GM19099 (cell line): ENCODE results near the gene PEX7.

Experiments
- POLR2A ChIP-seq: IDR thresholded peaks from 3 replicates; pipeline ENCODE4 v1.6.1; 2011; ENCODE audit warnings: low read depth; ENCODE audit not compliant: insufficient read length; ENCODE audit errors: extremely low read depth

Gene PEX7

DNA sequence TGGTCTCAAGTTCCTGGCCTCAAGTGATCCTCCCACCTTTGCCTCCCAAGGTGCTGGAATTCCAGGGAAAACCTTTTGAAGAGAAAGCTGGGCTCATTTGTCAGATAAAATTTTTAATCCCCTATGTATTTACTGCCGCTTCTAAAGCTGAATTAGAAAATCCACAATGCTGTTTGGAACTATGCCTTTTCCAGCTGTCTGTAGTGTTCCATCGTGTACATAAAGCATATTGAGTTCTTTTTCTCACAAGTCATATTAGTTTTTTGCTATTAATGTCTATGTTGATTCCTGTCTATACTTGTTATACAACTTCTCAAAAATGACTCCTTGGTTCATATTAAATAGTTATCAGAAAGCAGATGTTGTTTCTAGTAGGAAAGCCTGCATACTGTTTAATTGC, 47.1 kb downstream of the PEX7 start:
- TF ChIP-seq POLR2A = no peak

DNA sequence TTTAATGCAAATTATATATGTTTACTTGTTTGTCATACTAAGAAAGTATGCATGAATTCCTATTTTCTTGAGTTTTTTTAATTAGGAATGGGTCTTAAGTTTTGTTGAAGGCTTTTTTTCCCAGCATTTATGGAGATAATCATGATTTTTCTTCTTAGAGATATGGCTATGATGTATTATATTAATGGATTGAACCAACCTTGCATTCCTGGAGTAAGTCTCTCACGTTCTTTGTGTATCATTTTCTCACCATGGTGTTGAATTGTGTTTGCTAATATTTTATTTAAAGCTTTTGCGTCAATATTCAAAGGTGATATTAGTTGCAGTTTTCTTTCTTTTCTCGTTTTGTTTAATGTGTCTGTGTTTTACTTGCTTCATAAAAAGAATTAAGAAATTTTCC, 51.4 kb downstream of the PEX7 start:
- TF ChIP-seq POLR2A = no peak

DNA sequence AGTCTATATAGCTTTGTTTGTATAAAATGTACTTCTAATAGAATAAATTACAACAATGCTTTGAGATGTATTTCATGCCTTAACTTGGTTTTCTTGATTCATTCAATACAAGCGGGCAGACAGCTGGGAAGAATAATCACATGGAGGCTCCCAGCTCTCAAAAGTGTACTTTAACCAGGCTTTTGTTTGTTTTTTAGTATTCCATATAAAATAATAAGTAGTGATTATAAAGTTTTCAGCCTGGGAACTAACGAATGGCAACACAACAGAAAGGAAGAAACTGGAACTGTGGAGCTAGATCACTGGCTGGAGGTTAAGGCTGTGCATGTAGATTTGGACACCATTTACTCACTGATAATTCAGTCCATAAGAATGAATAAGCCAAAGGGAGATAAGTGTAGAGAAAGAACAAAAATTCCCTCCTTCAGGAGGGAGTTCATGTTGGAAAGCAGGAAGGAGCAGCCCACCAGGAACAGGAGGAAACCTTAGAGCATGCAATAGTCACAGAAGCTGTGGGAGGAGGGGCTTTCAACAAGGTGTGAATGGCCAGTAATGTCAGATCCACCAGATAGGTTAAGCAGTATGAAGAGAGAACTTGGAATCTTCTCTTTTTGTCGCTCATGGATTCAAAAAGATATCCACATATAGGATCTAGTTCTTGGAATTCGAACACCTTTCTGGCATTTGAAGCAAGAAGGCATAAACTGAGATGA, 58.5 kb downstream of the PEX7 start:
- no peak for TF ChIP-seq POLR2A

DNA sequence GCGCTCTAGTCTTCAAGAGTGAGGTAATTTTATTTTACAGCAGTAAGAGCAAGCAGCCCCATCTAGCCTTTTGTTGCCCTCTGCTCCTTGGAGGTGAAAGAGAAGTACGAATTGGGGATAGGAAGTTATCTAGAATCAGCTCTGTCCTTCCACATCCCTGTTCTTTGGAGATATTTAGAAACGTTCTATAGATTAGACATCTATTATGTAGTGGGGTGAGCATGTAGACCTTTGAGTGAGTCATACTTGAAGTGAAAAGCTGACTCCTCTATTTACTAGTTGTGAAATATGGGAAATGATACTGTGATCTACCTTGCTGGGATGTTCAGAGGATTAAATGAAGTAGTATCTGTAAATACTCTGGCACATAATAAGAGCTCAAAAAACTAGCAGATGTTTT, 63.7 kb downstream of the PEX7 start:
- TF ChIP-seq POLR2A = no peak

DNA sequence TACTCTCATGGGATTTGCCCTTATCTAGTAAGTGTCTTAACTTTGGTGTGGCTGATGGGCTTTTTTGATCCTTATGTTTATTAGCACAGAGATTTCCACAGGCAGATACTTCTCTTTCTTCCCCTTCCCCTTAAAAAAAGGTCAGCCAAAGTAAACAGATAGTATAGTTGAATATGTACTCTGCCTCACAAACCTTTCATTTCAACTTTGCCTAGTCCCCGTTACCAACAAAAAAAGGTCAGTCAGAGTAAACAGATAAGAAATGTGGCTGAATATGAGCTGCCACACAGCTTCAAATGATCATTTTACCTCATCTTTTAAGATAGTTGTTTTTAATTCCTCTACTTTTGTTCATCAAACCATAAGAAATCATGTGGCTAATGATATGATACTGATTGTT, 65.6 kb downstream of the PEX7 start:
- no peak for TF ChIP-seq POLR2A

DNA sequence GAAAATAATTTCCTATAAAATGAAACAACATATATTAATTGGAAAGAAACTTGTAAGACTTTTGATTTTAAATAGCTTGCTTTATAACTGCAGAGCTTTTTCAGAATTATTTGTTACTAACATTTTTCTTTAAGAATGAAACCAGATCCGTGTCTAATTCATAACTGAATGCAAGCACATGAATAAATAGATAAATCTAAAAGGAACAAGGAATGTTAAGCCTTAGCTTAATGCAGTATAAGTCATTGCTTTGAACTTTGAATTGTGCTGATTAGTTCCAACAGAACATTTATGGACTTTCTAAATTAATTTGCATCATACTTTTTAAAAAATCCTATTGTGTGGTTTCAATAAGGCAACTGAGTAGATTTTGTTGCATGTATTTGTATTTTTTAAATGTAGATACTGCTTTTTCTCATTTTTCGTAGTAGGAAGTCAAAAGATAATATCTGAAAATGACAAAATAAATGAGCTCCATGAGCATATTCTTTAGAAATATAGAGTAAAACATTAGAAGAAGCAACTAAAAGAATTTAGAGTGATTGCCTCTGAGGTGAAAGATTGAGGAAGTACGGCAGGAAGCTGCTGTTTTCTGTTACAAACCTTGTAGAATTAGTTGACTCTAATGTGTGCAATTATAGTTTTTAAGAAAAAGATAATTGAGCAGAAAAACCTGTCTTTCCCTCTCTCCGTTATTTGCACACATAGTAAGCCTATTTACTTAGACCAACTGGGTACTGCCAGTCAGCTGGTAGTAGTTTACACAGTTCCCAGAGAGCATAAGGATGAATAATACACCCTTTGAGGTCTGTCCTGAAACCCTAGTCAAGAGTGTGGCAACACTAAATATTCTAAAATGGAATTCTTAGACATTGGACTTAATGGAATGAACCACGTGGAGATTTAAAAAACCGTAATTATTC, 67.1 kb downstream of the PEX7 start:
- TF ChIP-seq POLR2A = no peak

DNA sequence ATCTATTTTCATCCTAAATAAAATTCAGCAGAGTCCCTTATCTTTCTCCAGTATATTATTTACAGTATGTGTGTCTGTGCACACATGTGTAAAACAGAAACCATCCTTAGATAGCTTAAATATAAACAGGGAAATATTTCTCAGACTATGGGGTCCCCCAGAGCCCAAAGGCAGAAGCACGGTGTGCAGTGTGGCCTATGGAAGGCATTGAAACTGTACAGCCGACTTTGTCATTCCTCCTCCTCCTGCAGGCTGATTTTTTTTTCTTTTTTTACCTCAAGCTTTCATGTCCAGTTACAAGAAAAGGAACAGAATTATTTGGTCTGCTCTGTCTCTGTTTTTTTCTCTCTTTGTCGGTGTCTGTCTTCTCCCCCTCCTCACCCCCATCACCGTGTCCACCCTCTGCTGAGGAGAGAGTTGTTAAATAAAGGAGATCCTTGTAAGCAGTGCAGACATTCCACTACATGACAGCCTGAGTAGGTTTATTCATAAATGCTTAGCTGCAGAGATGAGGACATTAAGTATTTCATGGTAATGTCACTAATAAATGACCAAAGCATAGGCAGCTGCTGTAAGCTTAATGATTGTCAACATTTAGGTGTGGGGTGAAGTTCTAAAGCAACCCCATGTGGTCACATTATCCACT, 67.9 kb downstream of the PEX7 start:
- no peak for TF ChIP-seq POLR2A

DNA sequence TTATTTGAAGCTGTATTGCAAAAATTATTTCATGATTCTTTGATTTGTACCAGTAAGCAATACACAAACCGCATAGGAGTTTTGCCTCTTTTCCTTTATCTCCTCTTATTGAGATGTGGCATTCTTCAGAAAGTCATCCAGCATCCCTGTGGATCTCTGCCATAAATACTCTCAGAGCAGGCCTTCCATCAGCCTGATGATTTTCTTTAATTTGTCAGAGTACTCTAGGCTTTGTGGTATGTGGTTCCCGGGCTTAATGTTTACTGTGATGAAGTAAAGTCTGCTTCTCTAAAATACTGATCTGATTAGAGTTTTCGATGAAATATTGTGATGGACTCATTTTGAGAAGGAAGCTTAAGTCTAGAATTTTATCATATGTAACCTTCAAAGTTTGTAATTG, 68.6 kb downstream of the PEX7 start:
- no peak for TF ChIP-seq POLR2A

DNA sequence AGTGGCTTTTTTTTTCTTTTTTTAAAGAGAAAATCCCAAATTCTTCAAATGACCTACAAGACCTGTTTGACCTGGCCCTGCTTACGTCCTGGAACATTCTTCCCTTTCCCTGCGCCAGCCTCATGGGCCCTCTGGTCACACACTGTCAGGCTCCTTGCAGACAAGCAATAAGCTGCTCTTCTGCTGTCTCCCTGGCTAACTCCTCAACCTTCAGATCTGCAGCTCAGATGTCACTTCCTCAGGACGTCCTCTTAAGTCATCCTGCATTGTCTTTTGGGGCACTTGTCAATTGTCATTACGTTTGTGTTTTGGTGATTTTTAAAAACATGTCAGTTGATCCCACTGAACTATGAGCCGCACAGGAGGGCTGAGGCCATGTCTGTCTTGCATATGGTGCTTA, 70.8 kb downstream of the PEX7 start:
- TF ChIP-seq POLR2A = no peak

DNA sequence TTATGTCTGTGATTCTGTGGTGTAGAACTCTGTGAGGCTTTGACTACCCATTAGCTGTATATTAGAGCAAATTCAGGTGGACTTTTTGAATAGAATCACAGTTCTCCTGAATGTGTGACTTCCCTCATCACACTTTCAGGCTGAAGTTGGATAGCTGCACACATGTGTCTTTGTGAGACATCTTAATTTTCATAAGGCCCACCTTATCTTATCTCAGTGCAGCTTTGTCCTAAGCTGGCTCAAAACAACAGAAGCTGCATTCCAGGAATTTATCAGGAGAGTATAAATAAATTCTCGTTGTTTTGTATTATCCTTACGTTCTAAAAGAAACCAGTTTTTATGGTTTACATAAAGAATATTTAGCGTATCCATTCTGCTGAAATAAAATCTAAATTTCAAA, 73.5 kb downstream of the PEX7 start:
- no peak for TF ChIP-seq POLR2A

DNA sequence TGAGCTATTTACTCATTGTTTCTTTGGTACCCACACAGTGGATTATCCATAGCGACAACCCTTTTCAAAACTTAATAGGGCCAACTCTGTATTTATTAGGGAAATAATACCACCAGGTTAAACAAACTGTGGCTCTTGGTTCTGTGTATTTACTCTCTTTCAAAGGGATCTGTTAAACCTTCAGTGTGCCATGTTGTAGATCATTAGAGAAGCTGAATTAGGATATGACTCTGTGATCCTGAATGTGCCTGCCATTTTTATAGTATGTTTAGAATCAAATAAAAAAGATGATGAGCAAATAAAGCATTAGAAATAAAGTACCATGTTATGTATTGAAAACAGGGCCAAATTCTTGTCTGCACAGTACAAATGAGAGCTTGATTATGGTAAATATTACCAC, 74.7 kb downstream of the PEX7 start:
- TF ChIP-seq POLR2A = no peak

DNA sequence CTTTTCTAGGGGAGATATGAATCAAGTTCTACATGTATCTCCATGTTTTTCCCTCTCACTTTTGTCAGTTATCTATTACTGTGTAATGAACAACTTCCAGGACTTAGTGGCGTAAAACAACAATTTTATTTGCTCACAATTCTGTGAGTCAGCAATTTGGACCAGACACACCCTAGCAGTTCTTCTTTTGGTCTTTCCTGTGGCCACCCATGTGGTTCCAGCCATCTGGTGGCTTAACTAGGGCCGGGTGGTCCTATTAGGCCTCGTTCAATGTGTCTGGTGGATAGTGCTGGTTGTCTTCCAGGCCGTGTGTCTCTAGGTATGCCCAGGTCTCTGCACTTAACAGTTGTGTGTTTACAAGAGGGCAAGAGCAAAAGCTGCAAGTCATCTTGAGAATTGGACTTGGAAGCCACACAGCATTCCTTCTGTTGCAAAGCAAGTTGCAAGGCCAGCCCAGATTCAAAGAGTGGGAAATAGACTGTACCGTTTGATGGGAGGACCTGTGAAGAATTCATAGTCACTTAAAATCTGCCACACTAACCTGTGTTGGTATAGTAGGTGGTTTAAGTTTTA, 78.9 kb downstream of the PEX7 start:
- no peak for TF ChIP-seq POLR2A

DNA sequence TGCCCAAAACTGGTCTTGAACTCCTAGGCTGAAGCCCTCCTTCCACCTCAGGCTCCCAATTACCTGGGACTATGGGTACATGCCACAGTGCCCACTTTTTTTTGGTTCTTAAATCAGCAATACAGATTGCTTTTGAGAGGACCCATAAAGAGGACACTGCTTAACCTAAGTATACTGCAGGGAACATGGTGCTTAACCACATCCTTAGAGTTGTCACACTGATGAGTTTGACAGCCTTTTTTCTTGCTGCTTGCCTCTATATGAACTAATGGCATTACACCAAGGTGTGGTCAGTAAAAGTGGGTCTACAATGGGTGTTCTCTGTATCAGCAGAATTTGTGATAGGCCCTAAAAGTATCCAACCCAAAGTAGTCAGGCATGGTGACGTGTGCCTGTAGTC, 92.6 kb downstream of the PEX7 start:
- TF ChIP-seq POLR2A = no peak

DNA sequence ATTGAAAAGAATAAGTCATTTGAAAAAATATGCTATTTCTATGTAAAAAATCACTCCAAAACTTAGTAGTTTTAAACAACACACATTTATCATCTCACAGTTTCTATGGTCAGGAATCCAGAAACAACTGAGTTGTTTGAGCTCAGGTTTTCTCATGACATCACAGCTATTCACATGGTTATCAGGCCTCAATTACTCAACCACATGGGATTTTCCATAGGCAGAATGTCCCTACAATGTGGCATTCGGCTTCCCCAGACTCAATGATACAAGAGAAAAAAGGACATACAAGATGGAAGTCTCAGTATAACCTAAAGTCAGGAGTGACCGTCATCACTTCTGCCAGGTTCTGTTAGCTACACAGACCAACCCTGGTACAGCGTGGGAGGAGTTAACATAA, 96.3 kb downstream of the PEX7 start:
- no peak for TF ChIP-seq POLR2A

DNA sequence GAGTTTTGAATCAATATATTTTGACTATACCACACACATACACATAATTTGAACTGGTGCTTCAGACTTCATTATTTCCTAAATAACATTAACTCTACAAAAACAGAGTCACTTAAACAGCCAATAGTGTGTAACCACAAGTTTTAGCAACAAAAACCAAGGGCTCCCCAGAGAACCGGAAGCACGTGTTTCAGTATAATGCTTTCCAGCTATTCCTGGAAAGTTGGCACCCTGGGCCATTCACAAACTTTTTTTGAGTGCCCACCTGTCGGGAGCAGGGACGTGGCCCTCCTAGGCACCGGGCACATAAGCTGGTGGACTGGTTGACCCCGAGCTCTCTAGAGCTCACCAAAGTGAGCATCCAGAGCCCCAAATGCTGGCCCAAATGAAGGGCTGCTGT, 97.8 kb downstream of the PEX7 start:
- TF ChIP-seq POLR2A = no peak
